ENCODE results near the gene MLX. TPM values are rescaled to one million over a fixed set of nuclear protein-coding genes. Genes with fewer than 3 reads are reported as not detected.

The MLX gene
- total RNA-seq, 3 donors from 2014 or later = 69.6 to 110 (median 103) TPM

DNA sequence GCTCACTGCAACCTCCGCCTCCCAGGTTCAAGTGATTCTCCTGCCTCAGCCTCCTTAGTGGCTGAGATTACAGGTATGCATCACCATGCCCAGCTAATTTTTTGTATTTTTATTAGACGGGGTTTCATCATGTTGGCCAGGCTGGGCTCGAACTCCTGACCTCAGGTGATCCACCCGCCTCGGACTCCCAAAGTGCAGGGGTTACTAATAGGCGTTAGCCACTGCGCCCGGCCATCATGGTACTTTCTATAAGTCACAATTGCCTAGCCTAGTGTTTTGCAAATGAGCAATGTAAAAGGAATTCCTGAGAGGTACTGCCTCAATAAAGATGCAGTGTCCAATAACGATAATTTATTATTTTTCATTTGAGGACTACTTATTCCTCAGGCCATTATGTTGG, 24.5 kb downstream of the MLX start:
- Histone ChIP-seq H3K4me3 (no peak overlapping the region), H3K4me1 (ENCODE audit: low read depth) (peaks cover 2% of the 10 kb centered on the region), H3K36me3 (ENCODE audit: low read depth) (no peaks in the 10 kb centered on the region), H3K9me3 (no peaks in the 10 kb centered on the region)
- ATAC-seq (no peak), DNase-seq (no peak)
- TF ChIP-seq, protein P1, sequence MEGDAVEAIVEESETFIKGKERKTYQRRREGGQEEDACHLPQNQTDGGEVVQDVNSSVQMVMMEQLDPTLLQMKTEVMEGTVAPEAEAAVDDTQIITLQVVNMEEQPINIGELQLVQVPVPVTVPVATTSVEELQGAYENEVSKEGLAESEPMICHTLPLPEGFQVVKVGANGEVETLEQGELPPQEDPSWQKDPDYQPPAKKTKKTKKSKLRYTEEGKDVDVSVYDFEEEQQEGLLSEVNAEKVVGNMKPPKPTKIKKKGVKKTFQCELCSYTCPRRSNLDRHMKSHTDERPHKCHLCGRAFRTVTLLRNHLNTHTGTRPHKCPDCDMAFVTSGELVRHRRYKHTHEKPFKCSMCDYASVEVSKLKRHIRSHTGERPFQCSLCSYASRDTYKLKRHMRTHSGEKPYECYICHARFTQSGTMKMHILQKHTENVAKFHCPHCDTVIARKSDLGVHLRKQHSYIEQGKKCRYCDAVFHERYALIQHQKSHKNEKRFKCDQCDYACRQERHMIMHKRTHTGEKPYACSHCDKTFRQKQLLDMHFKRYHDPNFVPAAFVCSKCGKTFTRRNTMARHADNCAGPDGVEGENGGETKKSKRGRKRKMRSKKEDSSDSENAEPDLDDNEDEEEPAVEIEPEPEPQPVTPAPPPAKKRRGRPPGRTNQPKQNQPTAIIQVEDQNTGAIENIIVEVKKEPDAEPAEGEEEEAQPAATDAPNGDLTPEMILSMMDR (IDR thresholded peaks at IDR 0.05) = no peak
- intact Hi-C loops (cut with DNase I, micrococcal nuclease) = no loop called here

DNA sequence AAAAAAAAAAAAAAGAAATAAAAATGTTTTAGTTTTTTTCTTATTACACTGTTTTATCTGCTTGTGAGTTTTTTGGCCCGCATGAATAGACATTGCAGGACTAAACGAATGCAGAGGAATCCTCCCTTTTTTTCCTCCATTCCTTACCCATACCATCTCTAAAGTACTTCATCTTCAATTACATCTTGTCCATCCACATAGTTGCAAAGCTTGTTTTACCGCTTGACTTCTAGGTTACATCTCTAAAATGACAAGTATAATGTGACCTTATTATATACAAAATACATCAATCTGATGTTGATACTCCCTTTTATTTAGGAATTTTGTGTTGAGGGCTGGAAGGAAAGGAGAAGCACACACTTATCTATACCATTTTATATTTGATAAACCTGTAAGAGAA, 29.5 kb downstream of the MLX start:
- Histone ChIP-seq H3K4me1 (ENCODE audit: low read depth) (no peaks in the 10 kb centered on the region), H3K4me3 (no peak overlapping the region), H3K36me3 (ENCODE audit: low read depth) (no peaks in the 10 kb centered on the region), H3K9me3 (no peaks in the 10 kb centered on the region)
- ATAC-seq = no peak
- intact Hi-C loops (cut with DNase I, micrococcal nuclease) = no loop called here
- DNase-seq = no peak
- TF ChIP-seq, protein P1 (IDR thresholded peaks at IDR 0.05) = no peak

DNA sequence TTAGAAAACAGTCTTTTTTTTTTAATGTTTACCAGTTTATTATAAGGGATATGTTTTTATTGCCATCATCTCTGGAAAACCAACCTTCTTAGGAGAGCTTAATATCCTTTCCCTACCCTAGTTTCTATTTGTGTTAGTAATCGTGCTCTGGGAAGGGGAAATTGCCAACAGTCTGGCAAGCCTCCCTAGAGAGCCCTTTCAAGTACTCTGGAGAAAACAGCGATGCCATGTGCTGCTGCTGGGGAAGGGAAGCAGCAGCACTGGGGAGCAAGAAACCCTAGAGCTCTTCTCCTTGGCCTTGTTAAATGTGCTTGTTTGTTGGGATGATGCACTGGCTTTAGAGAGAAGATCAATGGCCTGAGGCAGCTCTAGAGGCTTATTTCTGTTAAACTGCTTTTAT, 32.0 kb downstream of the MLX start:
- Histone ChIP-seq H3K4me1 (ENCODE audit: low read depth) (no peaks in the 10 kb centered on the region), H3K36me3 (ENCODE audit: low read depth) (no peaks in the 10 kb centered on the region), H3K9me3 (no peaks in the 10 kb centered on the region), H3K4me3 (no peak overlapping the region)
- no peak for ATAC-seq
- no peak for DNase-seq
- intact Hi-C loops (cut with DNase I, micrococcal nuclease) = no loop called here
- TF ChIP-seq, protein P1 (IDR thresholded peaks at IDR 0.05) = no peak

DNA sequence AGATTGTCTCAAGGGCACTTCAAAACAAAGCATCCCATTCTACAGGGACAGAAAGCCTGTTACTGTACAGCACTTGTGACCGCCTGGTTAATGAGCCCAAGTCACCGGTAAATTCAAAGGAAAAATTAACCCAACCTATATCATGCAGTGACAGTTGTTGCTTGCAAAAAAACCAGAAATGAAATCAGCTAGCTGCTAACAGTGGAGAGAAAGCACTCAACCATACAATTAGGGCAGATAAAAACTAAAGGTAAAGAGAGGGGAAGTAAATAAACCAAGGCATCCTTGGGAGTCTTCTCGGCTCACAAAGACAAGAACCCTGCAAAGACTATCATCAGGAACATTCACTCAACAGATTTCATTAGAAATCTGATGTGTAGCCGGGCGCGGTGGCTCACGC, 36.4 kb downstream of the MLX start:
- TF ChIP-seq, protein P1 (IDR thresholded peaks at IDR 0.05) = no peak
- Histone ChIP-seq H3K36me3 (ENCODE audit: low read depth) (no peaks in the 10 kb centered on the region), H3K9me3 (no peaks in the 10 kb centered on the region), H3K4me1 (ENCODE audit: low read depth) (peaks cover 9% of the 10 kb centered on the region), H3K4me3 (no peak overlapping the region)
- intact Hi-C loops (cut with DNase I, micrococcal nuclease) = no loop called here
- ATAC-seq (no peak), DNase-seq (no peak)

DNA sequence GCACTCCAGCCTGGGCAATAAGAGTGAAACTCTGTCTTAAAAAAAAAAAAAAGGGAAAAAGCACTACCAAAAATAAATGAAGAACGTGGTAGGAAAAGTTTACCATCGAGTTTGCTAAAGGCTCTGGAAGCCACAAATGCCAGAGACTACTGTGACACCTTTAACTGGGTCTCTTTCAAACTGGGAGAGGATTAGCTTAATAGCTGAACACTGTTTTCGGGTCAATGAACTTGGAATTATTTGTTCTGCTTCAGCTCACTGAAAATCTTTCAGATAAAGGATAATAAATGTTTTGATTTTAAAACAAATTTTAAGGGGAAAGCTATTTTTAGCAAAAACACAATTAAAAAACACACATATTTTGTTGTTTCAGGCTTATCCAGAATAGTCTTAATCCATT, 40.9 kb downstream of the MLX start:
- TF ChIP-seq, protein P1 (IDR thresholded peaks at IDR 0.05) = no peak
- no peaks in the 10 kb centered on the region for H3K9me3 ChIP-seq
- peaks cover 4% of the 10 kb centered on the region for H3K36me3 ChIP-seq (ENCODE audit: low read depth)
- DNase-seq (no peak), ATAC-seq (no peak)
- H3K4me1 ChIP-seq (ENCODE audit: low read depth) = peaks cover 13% of the 10 kb centered on the region
- intact Hi-C loops (cut with DNase I, micrococcal nuclease) = no loop called here
- H3K4me3 ChIP-seq = no peak overlapping the region
